ENCODE measurements around the gene TOMM7.
"Not testable (repeated sequence)": the region's sequence is repeated elsewhere in the genome, so short reads cannot be mapped to it uniquely, and the experiment has no call there.

The TOMM7 gene

DNA sequence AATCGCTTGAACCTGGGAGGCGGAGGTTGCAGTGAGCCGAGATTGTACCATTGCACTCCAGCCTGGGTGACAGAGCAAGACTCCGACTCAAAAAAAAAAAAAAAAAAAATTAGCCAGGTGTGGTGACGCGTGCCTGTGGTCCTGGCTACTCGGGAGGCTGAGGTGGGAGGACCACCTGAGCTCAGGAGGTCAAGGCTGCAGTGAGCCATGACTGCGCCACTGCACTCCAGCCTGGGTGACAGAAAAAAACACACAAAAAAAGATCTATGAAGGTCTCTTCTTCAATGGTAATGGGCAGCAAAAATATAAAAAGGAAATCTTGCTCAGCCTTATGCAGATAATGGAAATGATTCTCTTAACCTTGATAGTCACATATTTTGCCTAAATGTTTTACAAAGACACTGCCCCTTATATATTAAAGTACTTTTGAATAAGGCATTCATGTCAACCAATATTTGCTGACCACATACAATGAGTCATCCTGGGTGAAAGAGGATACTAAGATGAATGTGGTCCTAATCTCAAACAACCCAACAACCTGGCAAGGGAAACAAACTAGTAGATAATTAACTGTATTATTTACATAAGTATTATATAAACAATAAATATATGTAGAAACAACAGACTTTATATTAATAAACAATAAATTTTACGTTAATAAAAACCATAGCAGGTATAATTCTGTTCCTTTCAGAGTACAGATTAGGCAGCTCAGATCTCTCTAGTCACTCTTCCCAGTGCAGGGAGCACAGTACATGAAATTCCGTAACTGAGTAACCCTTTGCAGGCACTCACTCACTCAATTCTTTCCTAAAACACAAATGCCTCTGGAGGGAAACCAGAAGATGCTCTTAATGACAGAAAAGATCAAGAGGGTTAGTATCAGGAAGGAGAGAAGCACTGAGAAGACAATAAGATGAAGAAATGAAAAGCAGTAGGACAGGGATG lies 8.1 kb downstream of the TOMM7 start:
- DNase-seq, result no peak

DNA sequence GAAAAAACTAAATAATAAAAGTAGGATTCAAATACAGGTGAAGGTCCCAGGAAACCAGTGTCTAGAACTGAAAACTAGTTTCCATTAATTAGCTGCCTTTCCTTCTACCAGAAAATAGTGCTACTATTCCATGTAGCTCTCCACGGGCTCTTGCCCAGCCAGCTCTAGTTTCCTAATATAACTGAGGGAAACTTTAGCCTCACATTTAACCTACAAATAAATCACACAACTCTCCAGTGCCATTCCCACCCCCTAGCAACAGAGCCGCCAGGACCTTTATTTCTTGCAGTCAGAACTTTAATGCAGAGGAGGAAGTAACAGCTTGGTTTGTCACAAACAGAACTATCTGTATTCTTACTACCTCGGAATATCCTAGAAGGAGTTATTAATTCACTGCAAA lies 10.3 kb downstream of the TOMM7 start:
- DNase-seq, result no peak

DNA sequence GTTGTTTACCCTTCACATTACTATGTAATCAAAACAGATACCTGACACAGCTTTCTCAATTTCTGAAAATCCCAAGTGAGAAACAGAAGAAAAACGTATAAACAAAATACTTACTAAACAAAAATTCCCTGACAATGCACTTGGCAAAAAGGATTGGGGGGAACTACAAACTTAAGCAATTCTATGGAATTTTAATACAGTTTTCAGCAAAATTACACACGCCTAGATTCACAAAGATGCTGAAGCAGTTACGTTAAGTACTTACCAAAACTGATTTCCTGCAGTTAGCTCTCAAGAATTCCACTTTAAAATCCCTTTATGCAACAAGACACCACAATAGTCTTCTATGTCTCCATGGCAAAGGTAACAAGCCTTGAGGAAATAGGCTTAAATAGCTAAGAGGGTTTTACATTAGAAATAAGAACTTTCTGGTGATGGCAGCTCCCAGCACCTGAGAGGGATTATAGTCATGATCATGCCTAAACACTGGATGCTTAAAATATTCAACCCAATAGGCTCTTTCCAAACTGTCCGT lies 10.8 kb downstream of the TOMM7 start:
- DNase-seq, result no peak

DNA sequence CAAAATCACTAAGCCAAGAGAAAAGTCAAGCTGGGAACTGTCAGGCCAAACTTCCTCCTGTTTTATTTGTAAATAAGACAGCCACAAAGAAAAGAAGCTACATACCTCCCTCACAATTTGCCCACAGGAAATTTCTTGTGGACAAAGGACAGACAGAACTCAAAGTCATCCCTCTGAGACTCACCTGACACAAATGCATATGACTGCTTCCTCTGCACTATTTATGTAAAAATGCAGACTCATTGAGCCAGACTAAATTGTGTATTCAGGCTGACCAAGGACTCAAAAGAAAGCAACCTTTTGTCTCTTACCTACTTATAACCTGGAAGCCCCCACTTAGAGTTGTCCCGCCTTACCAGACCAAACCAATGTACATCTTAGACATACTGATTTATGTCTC lies 11.8 kb downstream of the TOMM7 start:
- DNase-seq, result no peak

DNA sequence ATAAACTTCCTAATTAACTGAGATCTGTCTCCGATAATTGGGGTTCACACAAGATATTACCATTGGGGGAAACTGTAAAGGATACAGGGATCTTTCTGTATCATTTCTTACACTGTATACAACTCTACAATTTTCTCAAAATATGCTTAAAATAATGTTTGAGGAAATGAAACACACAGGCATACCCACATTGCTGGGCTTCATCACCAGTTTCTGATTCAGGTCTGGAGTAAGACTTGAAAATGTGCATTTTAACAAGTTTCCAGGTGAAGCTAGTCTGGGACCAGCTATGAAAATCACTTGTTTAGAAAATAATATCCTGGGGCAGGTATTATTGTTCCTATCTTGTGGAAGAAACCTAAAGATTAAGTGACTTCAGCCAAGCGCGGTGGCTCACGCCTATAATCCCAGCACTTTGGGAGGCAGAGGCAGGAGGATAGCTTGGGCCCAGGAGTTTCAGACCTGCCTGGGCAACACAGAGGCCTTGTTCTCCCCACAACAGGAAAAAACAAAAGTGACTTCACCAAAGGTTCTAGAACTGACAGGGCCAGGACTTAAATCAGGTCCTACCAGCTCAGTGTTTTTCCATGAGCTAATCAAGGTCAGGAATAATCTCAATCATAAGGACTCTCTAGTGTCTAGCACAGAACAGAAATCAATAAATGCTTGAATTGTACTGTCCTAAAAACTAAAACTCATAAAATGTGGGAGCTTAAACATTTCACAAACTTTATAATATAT lies 12.6 kb downstream of the TOMM7 start:
- no peak for DNase-seq

DNA sequence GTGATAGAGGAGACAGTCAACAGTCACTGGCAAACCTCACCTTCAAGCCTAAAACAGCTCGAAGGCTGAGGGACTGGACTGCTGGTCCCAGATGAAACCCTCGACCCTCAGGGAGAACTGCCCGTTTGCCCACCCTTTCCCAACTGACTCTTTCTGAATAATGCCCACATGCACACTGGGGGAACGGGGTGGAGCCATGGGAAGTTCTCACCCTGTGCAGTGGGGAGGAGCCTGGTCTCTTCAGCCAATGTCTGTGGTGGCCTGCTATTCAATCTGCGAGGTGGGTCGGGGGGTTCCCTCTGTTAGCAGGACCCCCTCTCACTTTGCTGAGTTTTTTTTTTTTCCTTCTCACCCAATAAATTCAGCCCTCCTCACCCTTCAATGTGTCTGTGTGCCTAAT lies 14.5 kb downstream of the TOMM7 start:
- no peak for DNase-seq

DNA sequence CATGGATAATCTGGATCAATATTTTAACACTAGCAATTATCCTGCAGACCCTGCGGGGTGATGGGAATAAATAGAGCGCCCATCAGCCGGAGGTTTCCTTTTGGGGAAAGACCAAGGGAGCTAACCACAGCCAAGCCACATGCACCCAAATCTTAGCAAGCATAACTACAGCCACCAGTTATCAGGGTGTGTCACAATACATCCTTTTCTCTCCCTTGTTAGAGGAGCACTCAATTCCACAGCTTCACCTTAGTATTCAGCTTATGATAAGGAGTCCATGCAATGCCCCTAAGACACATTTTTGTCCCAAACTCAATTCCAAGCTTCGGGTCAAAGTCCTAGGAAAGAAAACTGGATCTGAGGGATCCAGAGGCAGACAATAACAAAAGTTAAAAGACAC lies 15.9 kb downstream of the TOMM7 start:
- DNase-seq, result no peak

DNA sequence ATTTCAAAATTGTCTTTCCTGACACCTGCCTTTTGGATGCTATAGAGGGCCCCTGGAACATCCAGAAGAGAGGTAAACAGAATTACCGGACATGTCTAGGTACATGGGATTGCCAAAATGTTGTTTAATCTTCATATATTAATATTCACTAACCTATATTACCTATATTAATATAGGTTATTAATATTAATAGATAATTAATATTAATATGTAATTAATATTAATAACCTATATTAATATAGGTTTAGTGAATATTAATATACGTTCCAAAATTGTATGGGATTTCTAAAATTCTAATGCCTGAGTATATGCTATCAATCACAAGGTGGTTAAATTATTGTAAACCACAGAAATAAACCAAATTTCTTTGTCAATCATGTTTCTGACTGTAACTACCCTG lies 17.4 kb downstream of the TOMM7 start:
- DNase-seq, result no peak

DNA sequence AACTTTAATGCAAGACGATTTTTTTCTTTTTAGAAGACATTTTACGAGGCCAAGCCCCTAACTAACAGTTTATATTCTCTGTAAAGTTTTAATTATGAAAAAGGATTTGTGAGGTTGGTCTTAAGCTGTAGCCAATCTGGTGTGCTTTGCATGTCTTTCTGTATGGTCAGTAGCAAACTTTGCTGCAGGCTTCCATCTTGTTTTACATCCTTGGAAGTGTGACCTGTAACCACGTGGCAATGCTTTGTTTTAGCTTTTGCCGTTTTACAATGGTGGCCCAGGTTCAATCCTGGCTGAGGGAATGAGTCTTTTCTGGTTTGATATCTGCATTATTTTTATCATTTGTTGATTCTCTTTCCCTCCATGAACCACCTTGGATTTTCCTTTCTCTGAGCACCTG lies 19.8 kb downstream of the TOMM7 start:
- DNase-seq, result not testable (repeated sequence)

DNA sequence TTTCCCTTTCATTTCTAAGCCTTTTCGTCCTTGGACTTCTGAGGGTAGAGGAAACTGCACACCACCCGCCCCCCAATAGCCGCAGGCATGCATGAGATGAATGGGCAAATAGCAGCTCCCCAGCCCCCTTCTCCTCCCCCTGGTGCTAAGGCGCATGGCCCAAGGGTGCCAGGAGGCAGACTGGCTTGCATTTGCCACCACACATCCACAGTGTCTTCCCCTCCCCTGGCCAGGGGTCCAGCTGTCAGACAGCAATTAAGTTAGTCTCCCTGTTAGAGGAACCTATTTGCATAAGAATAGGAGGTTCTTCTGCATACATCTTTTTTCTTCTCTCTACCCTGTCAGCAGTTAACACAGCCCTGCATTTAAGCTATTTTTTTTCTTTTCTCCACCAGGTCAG lies 20.2 kb downstream of the TOMM7 start:
- DNase-seq, result no peak

DNA sequence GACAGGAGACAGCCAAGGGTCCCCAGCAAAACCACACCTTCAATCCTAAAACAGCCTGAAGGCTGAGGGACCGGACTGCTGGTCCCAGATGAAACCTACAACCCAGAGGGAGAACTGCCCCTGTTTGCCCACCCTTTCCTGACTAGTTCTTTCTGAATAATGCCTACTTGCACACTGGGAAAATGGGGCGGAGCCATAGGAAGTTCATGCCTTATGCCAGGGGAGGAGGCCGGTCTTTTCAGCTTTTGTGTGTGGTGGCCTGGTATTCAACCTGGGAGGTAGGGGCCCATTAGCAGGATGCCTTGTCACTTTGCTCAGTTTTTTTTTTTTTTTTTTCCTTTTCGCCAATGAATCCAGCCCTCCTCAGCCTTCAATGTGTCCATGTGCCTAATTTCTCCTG lies 20.7 kb downstream of the TOMM7 start:
- DNase-seq, result no peak

DNA sequence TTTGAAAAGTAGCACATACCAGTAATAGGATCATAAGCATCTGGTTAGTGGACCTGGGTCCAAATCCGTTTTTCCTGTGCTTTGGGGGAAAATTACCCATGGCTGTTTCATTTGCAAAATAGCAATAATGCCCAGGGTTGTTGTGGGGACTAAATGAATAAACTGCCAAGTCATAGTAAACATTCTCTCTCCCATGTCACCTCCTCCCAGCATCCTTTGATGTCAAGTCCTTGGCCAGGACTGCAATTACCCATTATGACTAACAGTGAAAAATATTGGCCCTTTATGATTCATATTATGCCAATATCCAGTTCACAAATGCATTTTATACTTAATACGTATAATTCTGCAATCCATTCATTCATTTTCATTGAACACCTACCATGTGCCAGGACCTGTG lies 23.0 kb downstream of the TOMM7 start:
- no peak for DNase-seq

DNA sequence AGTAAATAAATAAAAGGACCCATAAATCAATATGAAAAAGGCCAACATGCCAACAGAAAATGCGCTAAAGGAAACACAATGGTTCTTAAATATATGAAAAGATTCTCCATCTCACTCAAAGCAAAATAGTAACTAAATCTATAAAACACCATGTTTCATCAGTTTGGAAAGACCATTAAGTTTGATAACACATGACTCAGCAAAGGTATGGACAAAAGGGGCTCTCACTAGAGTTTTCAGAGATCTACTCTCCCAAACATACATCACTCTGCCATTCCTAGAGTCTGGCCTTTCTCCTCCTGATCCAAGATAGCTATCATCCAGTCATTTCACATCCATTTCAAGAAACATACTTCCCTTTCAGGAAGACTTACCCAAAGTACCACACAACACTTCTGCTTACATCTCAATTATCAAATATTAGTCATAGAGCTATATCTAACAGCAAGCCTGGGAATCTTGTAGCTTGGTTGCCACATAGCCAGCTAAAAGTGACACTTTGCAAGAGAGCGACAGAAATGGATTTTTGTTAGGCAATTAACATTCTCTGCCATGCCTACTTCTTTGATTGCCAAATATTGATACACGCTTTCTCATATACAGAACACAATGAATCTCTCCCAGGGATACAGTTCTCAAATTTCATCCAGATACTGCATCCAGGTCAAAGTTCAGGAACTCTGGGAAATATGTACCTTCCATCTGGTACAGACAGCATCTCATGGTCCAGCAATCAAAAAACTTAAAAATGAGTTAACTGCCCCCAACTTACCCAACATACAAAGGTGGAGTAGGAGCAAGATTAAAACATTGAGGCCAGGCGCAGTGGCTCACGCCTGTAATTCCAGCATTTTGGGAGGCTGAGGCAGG lies 28.8 kb downstream of the TOMM7 start:
- no peak for DNase-seq

DNA sequence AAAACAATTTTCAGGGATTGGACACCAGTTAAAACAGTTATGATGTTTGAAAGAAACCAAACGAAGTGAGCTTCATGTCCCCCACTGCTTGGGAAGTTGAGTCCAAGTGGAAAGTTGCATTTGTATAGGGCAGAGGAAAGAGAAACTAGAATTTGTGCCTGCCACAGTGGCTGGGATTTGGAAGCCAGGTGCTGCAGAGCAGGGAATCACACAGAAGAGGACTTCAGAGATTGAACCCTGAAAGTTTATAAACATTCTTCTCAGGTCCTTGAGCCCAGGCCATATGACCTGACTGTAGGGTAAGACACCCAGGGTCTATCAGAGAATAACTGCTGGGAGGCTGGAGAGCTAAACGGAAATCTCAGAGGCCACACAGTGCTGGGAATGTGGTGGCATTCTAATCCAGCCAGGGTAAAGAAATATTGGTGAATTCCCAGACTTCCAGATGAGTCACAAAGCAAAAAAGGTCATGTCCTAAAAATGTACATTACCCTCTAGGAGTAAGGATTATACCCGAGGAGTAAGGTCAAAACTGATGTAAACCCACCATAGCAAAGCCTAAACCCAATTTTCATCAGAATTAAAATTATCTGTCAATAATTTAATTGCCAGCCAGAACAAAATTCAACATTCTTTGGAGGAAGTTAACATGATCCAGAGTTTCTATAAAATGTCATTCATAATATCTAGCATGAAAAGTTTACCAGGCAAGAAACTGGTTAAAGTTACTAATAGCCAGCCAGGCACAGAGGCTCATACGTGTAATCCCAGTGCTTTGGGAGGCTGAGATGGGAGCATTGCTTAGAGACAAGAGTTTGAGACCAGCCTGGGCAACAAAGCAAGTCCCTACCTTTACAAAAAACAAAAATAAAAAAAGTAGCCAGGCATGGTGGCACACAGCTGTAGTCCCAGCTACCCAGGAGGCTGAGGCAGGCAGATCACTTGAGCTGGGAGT lies 31.2 kb downstream of the TOMM7 start:
- DNase-seq, result no peak

DNA sequence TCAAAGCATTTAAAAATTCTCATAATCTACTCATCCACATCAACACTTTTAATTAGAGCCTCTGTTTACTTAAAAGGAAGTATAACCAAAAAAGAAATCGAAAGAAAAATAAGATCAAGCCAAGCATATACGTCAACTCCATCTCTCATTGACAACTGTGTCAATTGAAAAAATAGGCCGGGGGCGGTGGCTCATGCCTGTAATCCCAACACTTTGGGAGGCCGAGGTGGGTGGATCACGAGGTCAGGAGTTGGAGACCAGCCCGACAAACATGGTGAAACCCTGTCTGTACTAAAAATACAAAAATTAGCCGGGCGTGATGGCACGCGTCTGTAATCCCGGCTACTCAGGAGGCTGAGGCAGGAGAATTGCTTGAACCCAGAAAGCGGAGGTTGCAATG lies 32.0 kb downstream of the TOMM7 start:
- not testable (repeated sequence) for DNase-seq

DNA sequence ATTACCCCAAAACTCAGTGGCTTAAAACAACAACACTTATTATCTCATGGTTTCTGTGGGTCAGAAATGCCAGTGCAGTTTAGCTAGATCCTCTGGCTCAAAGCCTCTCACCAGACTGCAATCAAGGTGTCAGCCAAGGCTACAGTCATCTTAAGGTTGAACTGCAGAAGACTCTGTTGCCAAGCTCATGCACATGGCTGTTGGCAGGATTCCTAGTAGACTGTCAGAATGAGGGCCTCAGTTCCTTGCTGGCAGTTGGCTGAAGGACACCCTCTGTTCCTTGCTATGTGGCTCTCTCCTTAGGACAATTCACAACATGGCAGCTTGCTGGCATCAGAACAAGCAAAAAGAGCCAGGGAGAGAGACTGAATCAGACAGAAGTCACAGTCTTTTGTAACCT lies 34.7 kb downstream of the TOMM7 start:
- no peak for DNase-seq

DNA sequence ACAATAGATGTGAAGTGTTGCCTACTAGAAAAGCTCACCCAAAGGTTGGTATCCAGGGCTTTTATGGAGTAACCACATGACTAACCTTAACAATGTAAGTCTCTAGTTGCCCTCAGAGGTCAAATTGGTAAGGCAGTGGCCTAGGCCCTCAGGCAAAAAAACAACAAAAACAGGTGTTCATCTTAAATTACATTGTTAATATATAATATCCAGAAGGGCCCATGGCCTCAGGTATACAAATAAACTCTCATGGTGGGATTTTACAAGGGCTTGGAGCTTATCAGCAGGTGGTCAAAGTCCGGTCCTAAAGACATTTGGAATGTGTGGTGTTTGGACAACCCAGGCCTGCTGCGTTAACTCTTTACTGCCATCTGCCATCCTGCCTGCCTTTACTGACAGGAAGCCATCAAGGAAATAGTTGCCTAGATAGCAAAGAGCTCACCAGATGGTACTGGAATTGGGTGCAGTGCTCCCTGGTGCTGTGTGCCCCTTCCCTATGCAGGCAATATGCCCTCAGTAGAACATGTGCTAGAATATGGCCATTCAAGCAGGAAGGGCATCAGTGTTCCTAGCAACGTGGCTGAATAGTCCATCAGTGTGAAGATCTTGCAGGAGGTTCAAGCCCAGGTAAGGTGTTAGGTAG lies 36.2 kb downstream of the TOMM7 start:
- DNase-seq, result no peak

DNA sequence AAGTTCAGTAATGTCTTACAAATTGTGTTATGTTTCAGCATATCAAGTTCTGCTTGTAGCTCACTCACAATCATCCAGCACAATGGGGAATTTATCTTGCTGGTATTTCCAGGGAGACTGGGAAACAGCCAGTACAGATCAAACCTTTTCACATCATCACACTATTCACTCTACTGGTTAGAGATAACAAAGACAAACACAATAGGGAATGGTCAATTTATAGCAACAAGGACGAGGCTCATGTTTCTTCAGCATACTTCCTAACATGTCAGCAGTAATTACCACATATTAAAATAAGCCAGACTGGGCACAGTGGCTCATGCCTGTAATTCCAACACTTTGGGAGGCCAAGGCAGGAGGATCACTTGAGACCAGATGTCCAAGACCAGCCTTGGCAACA lies 38.3 kb downstream of the TOMM7 start:
- DNase-seq, result no peak

DNA sequence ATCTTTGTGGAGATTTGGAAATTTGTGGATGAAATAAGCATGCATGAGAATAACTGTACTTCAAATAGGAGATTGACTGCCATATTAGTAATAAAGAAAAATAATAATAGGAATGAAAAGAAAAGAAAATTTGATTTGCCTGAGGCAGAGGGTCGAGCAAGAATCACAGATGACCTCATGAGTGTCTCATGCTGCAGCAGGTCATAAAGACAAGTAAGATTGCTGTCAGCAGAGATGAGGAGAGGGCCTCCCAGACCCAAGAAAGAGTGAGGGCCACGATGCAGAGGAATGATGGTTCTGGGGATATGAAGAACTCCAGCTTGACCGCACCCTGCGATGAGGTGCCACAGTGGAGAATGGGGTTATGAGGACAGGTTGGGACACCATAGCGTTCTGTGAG lies 39.2 kb downstream of the TOMM7 start:
- no peak for DNase-seq

DNA sequence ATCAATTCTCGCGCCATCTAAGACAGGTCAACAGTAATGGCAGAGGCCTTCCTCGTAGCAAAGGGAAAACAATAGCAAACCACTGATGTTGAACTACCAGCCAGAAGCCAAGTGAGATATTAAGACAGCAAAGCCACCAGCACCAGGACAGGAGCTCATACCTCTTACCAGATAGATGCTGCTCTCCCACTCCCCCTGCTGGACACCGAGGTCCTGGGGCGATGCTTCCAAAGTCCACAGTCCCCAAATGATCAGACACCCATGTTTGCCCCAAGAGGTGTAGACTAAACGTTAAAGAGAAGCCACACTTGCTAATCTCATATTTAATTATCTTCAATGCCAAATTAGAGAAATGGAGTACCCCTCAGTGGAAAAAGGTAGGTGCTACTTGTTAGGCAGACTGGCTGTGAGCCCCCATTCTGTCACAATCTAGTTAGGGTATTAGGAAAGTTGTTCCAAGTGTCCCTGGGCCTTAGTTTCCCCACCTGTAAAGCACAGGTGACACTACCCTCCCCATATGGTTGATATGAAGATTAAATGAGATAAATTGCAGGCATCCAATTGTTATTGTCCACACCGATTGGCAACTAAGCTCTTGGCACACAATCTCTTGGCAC lies 39.9 kb downstream of the TOMM7 start:
- DNase-seq, result no peak

DNA sequence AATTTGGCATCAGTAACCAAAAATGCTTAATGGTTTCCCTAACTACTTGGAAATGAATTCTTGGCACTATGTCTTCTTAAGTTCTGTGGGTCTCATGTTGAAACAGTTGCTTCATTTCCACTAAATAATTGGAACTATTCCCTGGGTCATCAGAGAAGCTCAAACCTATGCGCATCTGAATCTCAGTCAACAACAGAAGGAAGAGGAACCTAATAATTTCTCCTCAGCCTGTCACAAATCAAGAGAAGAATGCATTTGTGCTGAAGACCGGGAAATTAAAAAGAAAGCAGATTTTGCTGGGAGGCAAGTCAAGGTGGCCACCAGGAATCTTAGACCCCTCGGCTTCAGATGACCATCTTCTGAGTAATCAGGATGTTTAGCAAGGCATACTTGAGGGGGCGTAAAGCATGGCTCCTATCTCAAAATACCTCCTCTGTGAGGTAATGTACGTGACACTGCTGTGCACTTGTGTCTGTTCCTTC lies 41.4 kb downstream of the TOMM7 start:
- DNase-seq, result no peak

Data from NCI-H1417 treated with DMSO at 0.1 percent for 48 hours (cell line).